GM19035 (cell line): ENCODE measurements around the gene BOC.

Experiments
- ATAC-seq: cut with Tn5 transposase; IDR thresholded peaks from one replicate; pipeline ENCODE4 v1.9.1; 2021; ENCODE audit not compliant: unreplicated experiment

Gene BOC

DNA sequence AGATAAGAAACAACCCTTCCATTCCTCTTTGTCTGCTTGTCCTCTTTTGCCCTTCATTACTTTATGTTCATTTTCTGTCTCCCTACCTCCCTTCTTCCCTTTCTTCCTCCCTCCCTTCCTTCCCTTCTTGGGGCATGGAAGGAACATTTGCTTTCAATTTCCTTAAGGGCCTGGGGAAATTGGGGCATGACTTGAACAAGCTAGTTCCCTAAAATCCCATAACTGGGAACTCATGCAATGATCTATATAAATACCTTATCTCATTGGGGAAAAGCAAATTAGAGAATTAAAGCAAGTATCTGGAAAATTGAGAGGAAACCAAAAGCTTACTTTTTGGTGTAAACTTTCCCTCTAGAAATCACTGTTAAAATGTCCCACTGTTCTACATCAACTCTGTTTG lies 35.7 kb downstream of the BOC start:
- no peak for ATAC-seq

DNA sequence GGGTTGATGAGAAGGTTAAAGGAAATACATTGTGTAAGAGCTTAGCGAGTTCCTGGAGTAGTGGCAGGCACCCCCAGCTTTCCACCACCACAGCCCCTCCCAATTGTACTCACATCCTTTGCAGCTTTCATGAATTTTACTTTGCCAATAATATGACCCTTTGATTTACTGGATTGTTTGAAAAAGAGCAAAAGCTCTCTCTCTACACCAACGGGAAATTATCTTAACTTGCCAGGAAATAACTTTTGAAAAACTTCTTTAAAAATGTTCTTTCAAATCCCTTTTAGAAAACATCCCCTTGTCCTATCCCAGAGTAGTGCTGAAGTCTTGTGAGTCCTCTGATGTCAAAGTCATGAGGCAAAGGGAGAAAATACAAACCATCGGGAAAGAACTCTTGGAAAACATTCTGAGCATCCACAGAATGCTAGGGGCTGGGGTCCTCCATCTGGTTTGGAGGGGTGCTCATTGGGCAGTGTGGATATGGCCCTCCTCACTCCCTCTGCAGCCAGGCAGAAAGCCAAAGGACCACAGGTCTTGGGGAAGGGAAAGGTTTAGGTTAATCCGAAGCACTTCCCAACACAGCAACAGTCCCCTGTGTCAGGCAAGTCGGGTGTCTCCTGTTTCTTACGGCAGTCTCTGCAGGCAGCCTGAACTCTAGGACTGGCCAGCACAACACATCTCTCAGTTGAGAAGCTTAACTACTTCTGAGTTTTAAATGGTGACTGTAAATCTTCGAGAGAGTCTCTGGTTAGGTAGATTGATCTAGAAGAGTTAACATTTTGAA lies 36.5 kb downstream of the BOC start:
- ATAC-seq = no peak

DNA sequence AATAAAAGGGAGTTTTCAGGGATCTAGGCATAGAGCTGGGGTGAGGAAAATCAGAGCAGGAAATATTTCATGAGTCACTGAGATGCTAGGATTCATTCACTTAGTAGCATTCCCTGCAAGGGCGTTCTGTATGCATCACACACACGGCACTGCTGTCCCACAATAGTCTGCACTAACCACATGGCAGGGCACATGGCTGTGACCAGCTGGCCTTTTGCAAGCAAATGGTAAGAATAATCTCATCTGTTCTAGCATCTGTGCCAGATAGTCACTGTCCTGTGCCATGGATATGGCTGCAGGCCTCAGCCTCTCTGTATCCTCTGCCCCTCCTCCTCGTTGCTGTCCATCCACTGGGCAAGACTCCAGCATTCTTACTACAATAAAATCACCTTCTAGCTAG lies 37.8 kb downstream of the BOC start:
- no peak for ATAC-seq

DNA sequence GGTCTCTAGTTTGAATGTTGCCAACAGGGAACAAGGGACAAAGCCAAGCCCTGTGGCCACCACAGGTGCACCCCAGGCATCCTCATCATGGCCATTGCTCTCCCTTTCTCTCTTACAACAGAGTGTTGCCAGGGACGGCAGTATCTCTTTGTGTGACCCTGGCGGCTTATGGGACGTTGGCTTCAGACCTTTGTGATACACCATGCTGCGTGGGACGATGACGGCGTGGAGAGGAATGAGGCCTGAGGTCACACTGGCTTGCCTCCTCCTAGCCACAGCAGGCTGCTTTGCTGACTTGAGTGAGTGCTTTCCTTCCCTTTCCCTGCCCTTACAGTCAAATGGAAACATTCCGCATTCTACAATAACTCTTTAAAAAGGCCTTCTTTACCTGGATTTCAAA lies 38.2 kb downstream of the BOC start:
- ATAC-seq = no peak

DNA sequence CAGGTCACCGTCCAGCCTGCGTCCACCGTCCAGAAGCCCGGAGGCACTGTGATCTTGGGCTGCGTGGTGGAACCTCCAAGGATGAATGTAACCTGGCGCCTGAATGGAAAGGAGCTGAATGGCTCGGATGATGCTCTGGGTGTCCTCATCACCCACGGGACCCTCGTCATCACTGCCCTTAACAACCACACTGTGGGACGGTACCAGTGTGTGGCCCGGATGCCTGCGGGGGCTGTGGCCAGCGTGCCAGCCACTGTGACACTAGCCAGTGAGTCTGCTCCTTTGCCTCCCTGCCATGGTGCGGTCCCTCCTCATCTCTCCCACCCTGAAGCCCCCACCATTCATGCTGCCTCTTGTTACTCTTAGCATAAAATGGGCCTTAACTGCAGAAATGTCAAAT lies 39.2 kb downstream of the BOC start:
- no peak for ATAC-seq

DNA sequence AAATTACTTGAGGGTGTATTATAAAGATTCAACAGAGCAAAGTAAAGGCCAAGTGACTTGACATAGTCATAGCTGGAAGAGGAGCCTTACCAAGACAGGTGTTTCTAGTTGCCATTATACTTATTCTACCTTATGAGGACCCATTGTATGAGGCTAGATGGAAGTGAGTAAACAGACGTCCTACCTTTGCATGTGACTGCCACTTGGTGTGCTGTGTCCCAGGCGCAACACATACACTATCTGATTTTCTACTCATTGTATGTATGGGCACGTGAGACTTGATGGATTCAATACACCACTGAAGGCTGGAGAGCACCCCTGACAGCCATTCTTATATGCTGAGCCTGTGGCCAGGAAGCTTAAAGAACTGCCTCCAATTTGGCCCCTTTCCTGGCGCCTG lies 40.5 kb downstream of the BOC start:
- ATAC-seq = no peak

DNA sequence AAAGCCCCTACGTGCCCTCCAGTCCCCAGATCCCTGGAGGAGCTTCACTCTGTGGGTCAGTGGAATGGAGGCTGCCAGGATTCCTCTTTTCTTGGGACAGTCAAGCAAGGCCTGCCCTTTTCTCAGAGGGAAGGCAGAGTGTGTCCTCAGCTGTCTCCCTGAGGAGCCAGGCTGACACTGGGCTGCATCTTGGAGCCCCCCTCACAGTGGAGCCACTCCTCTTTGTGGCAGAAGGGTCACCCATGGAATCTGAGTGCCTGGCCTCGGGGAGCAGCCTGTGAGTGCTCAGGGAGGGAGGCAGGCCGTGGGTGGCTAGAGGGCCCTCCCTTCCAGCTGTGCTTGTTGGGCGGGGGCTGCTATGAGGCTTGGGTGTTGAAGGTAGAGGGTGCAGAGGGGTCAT lies 41.2 kb downstream of the BOC start:
- ATAC-seq = no peak

DNA sequence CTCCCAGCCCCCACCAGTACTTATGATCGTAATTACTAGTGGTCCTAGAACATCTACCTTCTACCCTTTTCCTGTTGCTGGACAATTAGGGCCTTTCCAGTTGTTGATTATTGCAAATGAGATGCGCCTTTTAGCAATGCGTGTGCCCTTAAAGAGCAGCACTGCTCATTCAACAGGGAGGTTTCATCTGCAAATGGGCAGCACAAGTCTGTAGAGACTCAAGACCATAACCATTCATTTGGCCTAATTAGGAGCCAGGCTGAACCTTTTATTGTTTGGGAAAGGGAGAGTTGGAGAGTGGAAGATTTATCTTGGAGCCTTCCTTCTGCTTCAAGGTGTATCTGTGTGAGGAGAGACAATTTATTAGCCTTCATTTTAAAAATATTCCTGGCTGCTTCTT lies 42.3 kb downstream of the BOC start:
- ATAC-seq = no peak

DNA sequence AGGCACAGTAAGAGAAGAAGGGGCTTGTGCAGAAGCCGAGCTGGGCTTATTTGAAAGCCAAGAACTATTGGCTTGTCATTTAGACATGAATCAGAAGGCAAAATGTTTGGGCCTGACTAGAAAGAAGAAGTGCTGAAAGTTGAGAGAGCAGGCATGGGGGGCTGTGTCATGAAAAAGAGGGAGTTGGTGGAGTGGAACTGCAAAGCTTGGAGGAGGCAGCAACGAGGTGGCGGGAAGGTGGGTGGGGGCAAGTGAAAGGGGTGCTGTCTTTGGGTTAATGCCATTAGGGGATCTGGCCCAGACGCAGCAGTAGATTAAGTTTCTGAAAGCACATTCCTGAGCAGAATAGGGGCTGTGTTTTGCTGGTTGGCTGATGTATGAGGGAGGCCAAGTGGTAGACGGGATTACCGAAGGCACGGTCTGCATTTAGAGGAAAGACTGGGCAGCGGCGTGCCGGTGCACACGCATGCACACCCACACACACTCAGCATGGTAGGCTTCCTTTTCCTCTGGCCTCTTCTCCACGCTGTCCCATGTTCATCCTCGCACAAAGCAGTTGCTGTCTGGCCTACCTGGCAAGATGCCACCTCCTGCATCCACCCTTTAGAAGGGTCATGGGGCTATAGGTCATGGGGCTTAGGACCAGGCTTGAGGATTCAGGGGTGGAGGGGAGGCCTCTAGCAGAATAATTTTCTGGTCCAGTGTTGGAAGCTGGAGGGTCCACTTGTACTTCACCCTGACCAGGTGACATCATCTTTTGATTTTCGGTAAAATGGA lies 43.0 kb downstream of the BOC start:
- ATAC-seq = no peak

DNA sequence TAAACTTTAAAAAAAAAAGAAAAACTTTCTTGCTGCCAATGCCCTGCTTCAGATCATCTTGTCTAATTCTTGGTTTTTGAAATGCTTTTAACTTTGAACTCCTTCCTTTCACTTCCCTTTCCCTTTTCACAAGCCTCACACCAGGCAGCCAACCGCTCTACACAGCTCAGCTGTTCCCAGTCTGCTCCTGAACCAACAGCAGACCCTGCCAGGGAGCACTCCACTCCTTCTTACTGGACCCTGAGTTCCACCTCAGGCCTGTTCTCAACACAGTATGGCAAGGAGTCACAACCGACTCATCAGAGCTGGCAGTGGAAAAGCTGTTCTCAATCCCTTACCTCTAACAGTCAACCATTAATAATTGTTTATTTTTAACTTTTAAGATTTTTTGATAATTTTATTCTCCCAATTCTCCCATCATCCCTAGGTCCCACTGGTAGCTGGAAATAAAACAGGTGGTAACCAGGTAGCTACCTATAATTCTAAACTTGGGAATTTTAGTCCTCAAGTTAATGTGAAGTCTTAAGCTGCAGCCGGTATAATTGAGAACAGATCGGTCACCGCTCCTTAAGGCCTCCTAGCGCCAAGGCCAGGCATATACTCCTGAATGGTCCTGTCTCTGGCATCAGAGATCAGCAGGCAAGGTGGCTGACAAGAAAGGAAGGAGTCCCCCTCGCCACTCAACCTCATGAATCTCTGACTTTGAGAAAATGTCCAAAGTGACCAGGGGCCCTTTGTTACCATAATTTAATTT lies 43.9 kb downstream of the BOC start:
- ATAC-seq = no peak

DNA sequence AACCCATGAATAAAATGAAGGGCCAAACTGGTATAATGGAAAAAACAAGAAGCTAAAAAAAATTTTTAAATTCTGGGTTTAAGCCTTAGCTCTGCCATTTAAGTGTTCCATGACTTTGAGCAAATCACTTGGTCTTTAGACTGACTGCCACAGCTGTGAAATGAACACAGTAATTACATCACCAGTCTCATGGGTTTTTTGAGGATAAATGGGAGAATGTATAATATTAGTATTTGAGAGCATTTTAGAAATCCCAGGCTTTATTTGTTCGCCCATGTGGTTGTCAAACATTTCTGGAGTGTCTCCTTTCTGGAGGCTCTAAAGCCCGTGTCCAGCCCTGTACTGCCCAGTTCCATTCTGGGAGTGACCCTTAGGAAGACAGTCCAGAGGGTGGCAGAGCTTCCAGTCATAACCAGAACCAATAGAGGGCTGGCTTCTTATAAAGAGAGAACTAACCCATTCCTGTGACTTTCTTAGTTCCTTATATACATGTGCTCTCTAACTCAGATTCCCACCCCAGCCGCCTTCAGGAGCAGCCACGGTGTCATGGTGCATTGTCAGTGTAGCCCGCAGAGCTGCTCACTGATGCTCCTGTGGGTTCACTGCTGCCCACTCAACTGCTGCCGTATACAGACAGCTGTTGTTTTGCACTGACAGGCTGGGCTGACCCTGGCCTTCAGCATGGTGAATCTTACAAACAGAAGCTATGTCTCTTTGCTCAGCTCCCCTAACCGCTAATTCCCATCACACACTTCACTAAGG lies 44.7 kb downstream of the BOC start:
- no peak for ATAC-seq

DNA sequence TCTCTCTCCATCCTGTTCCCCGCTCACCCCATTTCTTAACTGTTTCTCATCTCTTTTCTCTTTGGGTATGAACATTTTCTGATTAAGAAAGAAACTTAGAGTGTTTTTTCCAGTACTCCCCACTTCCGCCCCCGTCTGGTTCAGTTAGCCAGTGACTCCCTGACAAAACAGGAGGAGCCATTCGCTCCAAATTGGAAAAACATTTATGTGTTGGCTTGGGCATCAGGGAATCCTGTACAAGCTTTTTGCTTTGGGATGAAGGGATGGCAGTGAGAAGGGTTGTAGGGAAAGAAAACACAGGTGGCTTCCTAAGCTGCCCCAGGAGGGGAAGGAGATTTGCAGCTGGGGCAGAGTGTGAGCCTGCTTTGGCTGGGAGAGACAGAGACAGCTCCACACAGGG lies 47.0 kb downstream of the BOC start:
- ATAC-seq = no peak

DNA sequence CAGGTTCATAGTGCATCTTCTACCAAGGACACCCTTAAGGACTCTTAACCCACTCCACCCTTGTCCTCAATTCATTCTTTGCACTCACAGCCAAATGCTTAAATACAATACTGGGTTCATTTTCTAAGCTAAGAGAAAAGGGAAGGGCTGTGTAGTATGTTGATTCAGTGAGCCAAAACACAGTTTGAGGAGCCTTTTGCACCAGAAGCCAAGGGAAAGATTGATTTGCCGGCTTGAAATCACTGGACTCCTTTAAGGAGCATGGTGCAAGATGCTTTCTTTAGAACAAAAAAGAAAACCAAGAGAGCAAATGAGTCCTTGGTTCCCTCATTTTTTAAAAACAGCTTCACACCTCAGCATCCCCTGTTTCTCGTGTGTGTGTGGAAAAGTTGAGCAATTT lies 47.8 kb downstream of the BOC start:
- no peak for ATAC-seq

DNA sequence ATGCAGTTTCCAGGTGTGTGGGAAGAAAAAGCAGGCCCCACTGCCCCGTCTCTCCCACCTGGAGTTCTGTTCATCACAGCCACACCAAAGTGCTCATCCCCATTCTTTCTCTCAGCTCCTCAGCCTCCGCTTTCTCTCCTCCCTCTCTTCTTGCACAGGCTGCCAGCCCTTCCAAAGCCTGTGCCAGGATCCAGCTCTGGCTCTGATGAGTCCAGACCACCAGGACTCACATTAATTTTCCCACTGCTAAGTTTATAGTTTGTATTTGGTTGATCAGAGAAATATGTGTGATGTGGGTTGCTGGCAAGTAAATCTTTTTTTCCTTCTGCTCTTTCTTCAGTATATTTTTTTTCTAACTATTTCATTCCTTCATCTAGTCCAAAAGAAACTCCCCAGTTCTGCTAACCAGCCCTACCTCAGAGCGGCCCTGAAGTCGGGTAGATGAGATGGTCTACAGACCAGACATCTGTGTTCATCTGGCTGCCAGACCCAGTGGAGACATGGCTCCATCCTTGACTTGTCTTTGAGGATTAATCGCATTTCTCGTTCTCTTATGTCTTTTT lies 49.8 kb downstream of the BOC start:
- ATAC-seq = no peak

DNA sequence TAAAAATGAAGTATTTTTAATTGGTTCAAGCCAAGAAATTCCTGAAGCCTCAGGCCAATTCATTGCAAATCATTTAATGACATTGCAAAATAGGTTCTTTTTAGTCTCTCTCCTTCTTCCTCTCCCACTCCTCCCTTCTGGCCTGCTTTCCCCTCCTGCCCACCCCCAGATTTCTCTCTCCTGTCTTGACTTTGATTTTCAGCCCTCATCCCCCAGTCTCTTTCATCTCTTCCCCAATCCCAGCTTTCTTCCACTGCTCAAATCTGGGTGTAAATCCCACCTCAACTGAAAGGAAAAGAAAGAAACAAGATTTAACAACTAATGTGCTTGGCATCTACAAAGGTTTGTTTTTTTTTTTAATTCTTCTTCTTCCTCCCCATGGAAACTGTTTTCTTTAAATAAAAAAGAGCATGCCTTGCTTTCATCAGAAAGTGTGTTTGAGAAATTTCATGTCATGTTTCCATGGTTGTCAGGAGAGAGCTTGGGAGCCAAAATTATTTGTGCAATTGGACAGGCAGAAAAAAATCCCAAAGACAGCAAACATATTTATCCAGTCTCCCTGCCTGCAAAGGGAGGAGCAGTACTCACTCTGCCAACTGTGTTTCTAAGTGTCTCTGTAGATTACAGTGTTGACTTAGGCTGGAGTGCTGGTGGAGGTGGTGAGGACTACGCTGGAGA lies 50.4 kb downstream of the BOC start:
- ATAC-seq = no peak

DNA sequence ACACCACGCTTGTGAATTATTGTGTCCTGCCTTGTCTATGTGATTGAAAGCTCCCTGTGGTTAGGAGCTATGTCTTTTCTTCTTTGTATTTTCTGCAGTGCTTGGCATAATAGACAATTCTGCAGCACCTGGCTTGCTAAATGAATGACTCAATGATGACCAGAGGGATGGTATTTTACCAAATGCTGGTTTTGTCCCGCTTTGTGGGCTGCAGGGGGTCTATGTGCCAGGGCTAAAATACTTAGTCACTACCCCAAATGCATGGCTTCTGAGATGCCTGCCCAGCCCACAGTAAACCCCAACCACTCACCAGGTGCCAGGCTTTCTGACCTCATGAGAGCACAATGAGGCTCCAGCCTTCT lies 50.9 kb downstream of the BOC start:
- ATAC-seq = no peak

DNA sequence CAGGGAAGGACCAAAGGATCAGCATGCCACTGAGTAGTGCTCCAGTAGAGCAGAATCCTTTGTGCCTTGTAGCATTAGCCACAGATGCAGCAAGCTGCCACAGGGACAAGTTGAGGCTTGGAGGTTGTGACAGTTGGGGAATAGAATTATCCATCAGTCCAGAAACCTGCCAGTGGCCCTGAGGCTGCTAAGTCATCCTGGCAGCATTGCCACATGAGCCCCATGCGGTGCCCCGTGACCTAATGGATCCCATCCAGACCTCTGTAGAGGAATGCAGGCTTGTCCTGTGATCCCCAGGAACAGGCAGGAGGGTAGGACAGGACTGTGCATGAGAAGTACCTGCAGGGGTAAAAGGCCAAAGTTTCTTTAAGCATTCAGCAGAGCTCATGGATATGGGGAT lies 51.7 kb downstream of the BOC start:
- no peak for ATAC-seq

DNA sequence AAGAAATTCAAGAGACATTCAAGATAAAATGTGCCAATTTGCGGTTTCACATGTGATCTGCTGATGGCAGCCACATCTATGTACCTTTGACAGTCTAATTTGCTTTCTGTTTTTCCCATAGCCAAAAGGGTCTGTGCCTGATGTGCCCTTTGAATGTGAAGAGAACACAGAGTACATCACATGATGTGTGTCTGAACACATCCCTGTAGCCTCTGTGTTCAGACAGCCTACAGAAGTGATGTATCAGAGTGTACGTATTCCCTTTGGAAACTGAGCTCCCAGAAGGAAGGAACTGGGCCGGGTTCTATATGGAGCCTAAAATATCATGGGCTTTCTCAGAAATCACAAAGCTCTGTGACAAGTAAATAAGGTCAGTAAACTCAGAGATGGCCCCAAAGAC lies 52.4 kb downstream of the BOC start:
- no peak for ATAC-seq

DNA sequence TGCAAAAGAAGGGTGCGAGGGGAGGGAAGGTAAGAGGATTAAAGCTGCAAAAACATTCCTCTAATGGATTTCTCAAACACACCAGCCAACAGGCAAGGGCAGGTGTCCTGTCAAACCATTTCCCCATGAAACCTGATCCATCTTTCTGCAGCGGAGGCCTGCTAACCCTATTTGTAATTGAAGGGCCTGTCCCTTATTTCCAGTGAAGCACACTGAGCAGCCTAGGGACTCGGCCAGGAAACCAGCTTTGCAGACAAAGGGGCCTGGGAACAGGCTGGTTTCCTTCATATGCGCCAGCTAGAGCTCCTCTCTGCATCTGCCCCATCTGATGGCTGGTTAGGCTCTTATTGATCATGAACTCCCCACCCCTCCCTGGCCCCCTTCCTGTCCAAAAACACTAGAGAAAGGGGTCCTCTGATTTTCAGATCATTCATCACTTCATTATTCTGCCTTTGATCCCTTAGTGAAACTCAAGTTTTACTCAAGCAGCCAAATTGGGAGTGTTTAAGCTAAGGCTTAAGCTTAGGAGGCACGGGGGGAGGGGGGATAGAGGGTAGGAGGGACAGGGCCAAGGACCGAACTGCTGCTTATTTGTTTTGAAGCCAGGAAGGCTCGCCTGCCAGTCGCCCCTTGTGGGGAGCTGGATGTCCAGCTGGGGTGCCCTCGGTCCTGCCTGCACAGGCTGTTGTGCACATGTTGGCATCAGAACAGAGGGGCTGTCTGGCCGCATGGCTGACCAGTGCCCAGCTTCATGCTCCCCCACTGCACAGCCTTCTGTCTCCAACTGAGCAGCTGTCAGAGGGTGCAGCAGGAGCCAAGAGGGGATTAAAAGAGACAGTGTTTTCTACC lies 53.1 kb downstream of the BOC start:
- ATAC-seq = no peak

DNA sequence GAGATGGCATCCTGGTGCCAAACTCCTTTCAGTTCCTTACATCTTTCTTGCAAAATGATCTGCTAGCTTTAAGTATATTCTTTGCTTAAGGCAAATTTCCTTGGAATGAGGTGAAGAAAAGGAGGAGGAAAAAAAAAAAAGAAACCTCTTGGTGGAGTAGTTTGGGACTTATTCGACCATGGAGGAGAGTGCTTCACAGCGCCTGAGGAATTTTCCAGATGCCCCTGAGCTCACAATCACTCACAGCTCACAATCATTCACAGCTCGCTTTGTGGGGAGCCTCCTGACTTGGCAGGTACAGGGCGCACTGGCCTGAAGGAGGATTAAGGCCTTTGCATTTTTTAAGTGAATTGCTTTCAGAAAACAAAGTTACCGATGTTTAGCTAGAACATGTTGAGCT lies 53.9 kb downstream of the BOC start:
- ATAC-seq = no peak
